Activated CD4-positive, alpha-beta T cell treated with anti-CD3 and anti-CD28 coated beads for 24 hours (primary cell): ENCODE measurements around the gene ASB18.

Experiments
- DNase-seq, 2 donors: peaks; one replicate each; pipeline ENCODE4 v3.0.0-alpha.2; 2020; ENCODE audit warnings: low read depth in 2 of 2

Gene ASB18

GRCh38 chr2:236163471-236164200 is 100.6 kb downstream of the ASB18 start:
- no peak for DNase-seq

DNA sequence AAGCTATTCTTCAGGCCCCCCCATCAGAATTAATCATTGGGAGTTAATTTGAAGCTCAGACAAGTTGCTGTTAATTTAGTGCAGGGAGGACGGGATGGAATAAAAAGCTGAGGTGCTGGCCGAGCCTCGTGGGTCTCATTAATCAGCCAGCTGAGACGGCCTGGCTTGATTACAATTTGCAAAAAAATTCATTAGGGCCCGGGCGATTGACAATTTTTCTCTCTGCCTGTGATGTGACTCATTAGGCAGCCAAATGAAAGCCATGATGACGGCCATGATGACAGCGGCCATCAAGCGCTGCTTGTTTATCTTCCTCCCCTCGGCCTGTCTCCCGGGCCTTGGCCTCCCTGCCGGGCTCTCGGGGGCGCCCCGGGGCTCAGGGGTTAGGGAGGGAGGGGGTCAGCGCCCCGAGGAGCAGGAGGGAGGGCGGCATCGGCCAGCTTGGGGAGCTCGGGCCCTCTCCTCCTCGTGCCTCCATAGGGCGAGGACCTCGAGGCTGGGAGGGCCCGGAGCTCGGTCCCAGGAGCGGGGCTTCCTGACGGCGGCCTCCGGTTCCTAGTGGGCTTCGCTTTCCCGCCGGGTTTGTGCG is 101.2 kb downstream of the ASB18 start:
- no peak for DNase-seq

DNA sequence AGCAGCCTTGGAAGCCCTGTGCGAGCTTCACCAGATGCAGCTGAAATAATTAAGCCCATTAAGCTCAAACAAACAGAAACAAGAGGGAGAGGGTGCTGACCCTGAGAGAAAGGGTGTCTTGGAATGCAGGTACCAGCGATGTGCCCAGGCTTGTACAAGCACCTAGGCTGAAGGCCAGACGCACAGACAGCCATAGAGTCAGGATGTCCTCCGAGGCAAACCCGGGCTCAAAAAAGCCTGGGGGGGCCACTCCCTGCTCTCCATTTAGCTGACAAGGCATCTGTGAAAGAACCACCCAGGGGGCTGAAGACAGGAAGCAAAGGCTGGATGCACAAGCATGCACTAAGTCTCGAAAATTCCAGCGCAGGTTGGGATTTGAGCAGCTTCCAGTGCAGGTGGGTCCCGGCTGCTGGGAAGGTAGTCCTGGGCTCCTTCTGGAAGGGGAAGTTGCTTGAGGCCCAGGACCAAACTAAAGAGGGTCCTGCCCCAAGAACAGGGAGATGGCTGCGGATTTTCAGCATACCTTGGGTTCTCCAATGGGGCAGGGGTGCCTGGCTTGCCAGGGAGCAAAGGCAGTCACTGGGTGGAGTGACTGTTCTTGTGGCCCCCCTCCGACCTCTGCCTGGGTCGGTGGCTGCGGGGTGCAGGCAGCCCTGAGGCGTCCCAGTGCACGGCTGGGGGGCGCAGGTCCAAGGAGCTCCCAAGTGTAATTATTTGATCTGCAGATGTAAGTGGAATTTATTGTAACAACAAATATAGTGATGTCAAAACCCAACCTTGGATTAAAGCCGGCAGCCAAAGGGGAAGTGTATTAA is 102.0 kb downstream of the ASB18 start:
- DNase-seq, result no peak

DNA sequence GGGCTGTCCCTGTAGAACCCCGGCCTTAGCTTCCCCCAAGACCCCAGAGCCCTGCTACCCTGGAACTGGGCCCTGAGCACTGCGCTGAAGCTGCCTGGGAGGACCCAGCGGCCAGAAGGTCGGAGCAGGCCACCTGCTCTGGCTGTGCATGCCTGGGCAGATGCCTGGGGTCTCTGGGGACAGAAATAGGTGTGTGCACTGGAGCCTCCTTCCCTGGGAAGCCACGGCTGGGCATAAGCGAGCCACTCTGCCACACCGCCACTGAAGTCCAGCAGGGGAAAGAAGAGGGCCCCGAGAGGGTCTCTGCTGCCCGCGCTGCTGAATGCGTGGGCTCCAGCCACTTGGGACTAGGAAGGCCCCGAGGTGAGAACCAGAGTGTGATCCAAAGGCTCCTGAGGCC is 102.7 kb downstream of the ASB18 start:
- no peak for DNase-seq

GRCh38 chr2:236161082-236161462 is 103.1 kb downstream of the ASB18 start:
- DNase-seq, result no peak

DNA sequence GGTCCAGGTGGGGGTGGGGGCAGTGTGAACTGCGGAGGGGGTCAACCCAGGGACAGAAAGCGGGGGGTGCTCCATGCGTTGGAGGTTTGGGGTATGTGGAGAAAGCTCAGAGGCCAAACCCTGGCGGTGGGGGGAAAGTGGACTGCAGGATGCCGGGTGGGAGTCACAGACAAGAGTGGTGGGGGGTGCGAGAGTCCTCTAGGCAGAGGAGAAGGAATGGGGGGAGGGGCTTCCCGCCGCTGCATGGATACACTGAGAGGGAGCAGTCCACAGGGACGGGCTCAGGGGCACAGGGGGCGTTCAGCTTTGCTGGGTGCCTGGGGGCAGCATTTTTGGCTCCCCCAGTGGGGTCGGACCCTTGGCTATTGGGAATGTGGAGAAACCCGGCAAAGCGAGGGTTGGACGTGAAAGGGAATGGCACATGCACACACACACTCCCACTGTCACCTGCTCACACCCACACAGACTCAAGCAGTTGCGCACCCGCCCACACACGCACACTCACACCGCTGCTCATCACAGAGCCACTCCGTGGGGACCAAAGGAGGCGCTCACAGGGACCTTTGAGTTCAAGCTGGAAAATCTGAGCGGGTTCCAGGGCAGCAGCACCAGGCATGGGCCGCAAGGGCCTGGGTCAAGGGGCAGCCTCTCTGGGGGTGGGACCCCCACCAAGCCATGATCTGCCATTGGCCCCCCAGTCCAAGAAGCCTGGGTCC is 103.7 kb downstream of the ASB18 start:
- DNase-seq, result no peak

- DNase-seq, result no peak
Measured at GRCh38 chr2:236159778-236160170, 104.4 kb downstream of the ASB18 start.

DNA sequence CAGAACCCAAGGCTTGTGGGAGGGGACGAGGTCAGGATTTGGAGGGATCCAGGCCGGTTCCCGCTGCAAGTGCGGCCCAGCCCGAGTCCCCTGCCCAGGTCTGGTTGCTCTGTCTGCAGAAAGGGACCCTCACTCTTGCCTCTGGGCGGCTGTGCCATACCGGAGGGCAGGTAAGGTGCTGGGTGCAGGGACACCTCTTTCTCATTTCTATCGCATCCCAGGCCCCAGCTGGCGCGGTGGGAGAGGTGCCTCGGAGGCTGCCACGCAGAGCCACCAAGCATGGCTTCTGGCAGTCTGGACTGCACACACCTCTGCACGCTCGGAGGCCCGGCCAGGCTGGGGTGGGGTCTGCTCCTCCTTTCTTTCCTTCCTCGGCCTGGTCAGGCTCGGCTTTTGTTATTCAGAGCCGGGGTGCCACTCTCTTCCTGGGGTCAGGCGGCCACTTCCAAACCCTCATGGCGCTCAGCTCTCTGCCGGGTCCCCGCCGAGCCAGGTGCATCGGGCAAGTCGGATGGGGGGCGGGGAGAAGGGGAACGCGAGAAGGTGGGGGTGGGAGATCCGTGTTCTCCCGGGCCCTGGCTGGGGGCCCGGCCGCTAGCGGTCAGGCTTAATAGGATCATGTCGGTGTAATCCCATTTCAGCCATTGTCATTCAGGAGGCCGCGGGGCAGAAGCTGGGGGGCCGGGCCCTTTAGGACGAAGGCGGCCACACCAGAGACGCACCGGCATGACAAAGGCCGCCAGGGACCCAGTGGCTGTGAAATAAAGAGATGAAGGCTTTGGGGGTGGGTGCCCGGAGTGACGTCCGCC is 105.0 kb downstream of the ASB18 start:
- DNase-seq, result no peak

DNA sequence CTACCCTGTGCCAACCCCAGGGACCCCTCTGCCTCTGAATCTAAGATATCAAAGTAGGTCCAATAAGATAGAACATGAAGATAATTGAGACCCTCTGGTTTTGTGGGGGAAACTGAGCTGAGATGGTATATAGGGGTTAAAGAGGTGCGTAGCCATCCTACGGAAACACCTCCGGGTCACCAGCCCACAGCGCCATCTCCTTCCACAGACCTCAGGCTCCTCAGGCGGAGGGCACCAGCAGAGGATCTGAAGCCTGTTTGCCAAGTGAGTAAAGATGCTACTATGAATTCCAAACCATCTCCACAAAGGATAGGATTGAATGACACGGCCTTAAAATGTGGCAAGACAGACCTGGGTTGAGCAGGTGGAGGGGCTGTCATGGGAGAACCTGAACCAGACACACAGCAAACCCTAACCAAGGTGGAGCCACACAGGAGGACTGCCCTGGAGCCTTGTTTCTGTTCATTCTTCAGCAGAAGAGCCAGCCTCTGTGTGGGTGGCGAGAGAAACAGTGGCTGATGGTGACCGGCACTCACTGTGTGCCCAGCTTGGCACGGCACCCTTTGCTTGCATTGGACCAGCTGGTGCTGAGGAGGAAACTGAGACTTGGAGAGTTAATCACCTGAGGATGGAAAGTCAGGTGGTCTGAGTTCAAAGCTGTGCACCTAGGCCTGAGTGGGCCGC is 106.2 kb downstream of the ASB18 start:
- no peak for DNase-seq

- no peak for DNase-seq
Measured at GRCh38 chr2:236157366-236157765, 106.8 kb downstream of the ASB18 start.

GRCh38 chr2:236156860-236157194 is 107.4 kb downstream of the ASB18 start:
- no peak for DNase-seq

GRCh38 chr2:236156095-236156859 is 107.9 kb downstream of the ASB18 start:
- no peak for DNase-seq

DNA sequence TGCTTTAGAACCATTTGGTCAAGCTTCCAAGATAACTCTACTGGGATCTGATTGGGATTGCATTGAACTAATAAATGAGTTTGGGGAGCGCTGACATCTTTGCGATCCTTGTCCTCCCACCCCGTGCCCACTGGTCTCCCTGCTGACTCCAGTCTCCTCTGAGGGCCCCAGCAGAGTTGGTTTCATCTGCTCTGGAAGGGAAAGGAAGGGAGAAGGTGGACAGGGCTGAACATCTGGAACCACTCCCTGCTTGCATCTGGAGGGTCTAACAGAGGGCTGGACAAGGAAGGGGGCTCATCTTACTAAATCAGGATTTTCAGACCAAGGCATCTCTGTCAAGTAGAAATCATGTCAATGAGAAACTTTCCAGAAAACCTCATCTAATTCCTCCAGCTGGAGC is 108.8 kb downstream of the ASB18 start:
- no peak for DNase-seq

- no peak for DNase-seq
Measured at GRCh38 chr2:236146436-236146835, 117.8 kb downstream of the ASB18 start.

DNA sequence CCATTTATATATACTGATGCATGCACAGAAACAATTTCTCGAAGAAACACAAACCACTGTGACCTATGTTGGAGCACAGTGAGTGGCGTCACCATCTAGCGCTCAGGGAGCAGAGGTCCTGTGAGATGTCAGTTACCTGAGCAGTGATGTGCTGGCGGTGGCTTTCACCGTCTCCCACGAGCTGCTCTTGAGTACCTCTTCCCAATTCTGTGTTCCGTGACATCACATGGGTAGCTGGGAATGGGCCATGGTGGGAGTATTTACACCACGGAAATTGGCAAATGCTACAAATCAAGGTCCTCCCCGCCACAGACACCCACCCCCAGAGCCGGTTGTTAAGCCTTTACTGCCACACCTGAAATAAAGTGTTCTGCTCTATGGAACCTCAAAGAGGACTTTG is 120.4 kb downstream of the ASB18 start:
- no peak for DNase-seq
